HEK293 (cell line): Measurements from ENCODE around the gene MACROD1.

Source experiments
- CTCF ChIA-PET: fragments of 350-600 bp; formaldehyde crosslinking; extraction: SDS; loops from one replicate; lab custom pipeline; 2021; ENCODE audit warnings: antibody characterized with exemption; lab: Yijun Ruan, JAX
- POLR2A ChIA-PET: fragments of 300-600 bp; formaldehyde crosslinking; extraction: SDS; loops from one replicate; lab custom pipeline; 2020; ENCODE audit warnings: antibody characterized with exemption, inconsistent platforms; lab: Yijun Ruan, JAX
- H3K27ac ChIP-seq: fragments of 200-500 bp; sonication (Bioruptor generic); 2 replicates; pipeline ENCODE4 v1.5.1; 2014; ENCODE audit warnings: low read depth, low read length, control low read depth, inconsistent platforms; ENCODE audit errors: extremely low read depth
- H3K36me3 ChIP-seq, 2 experiments: fragments of 200-500 bp in 1 of 2; sonication (Bioruptor generic) in 1 of 2; 1 replicate in 1 of 2; 2 replicates in 1 of 2; pipeline ENCODE4 v1.5.1; 2014 to 2017; ENCODE audit warnings: inconsistent platforms in 2 of 2, low read length in 2 of 2; ENCODE audit not compliant: control insufficient read depth in 2 of 2, insufficient read depth in 1 of 2
- H3K4me1 ChIP-seq: fragments of 200-500 bp; sonication (Bioruptor generic); 2 replicates; pipeline ENCODE4 v1.5.1; 2014; ENCODE audit warnings: mild to moderate bottlenecking, low read length, inconsistent platforms; ENCODE audit not compliant: control insufficient read depth, insufficient read depth
- H3K4me3 ChIP-seq: 2 replicates; pipeline ENCODE4 v1.5.1; 2011; ENCODE audit warnings: low read depth, mild to moderate bottlenecking, control low read depth, low read length, moderate library complexity
- H3K9me3 ChIP-seq: fragments of 200-500 bp; sonication (Bioruptor generic); 2 replicates; pipeline ENCODE4 v1.5.1; 2014; ENCODE audit warnings: low read depth, low read length, inconsistent platforms; ENCODE audit not compliant: control insufficient read depth, insufficient read depth
- BCL11A ChIP-seq: fragments of 450-650 bp; formaldehyde crosslinking; IDR thresholded peaks from 2 replicates; pipeline ENCODE4 v1.5.1; 2016; ENCODE audit warnings: low read depth, missing biosample characterization, missing genetic modification characterization
- KLF1 ChIP-seq: fragments of 450-650 bp; formaldehyde crosslinking; IDR thresholded peaks from 2 replicates; pipeline ENCODE4 v1.5.1; 2016; ENCODE audit warnings: missing biosample characterization, missing genetic modification characterization
- PRDM10 ChIP-seq: fragments of 450-650 bp; formaldehyde crosslinking; IDR thresholded peaks from 2 replicates; pipeline ENCODE4 v1.5.1; 2016; ENCODE audit warnings: missing biosample characterization, missing genetic modification characterization
- PRDM6 ChIP-seq: fragments of 450-650 bp; formaldehyde crosslinking; IDR thresholded peaks from 2 replicates; pipeline ENCODE4 v1.5.1; 2017; ENCODE audit warnings: missing biosample characterization, missing genetic modification characterization
- ZEB2 ChIP-seq: fragments of 450-650 bp; formaldehyde crosslinking; IDR thresholded peaks from 2 replicates; pipeline ENCODE4 v1.5.1; 2016; ENCODE audit warnings: missing biosample characterization, missing genetic modification characterization
- ZNF335 ChIP-seq: fragments of 450-650 bp; formaldehyde crosslinking; conservative IDR thresholded peaks from 2 replicates; pipeline ENCODE4 v1.5.1; 2016; ENCODE audit warnings: missing biosample characterization, missing genetic modification characterization
- ZNF341 ChIP-seq: fragments of 450-650 bp; formaldehyde crosslinking; IDR thresholded peaks from 2 replicates; pipeline ENCODE4; 2016; ENCODE audit warnings: low read depth, missing biosample characterization, missing genetic modification characterization
- ZNF416 ChIP-seq: fragments of 450-650 bp; formaldehyde crosslinking; IDR thresholded peaks from 2 replicates; pipeline ENCODE4 v1.5.1; 2016; ENCODE audit warnings: missing biosample characterization, missing genetic modification characterization
- ZNF639 ChIP-seq: fragments of 450-650 bp; formaldehyde crosslinking; IDR thresholded peaks from 2 replicates; pipeline ENCODE4 v1.5.1; 2016; ENCODE audit warnings: missing biosample characterization, missing genetic modification characterization
- ZNF768 ChIP-seq: fragments of 450-650 bp; formaldehyde crosslinking; IDR thresholded peaks from 2 replicates; pipeline ENCODE4 v1.5.1; 2018; ENCODE audit warnings: missing biosample characterization, mild to moderate bottlenecking, missing genetic modification characterization
- TF ChIP-seq, protein P1 (sequence below): fragments of 450-650 bp; formaldehyde crosslinking; IDR thresholded peaks from 2 replicates; pipeline ENCODE4 v1.5.1; 2016; ENCODE audit warnings: missing biosample characterization, missing genetic modification characterization

The MACROD1 gene

DNA sequence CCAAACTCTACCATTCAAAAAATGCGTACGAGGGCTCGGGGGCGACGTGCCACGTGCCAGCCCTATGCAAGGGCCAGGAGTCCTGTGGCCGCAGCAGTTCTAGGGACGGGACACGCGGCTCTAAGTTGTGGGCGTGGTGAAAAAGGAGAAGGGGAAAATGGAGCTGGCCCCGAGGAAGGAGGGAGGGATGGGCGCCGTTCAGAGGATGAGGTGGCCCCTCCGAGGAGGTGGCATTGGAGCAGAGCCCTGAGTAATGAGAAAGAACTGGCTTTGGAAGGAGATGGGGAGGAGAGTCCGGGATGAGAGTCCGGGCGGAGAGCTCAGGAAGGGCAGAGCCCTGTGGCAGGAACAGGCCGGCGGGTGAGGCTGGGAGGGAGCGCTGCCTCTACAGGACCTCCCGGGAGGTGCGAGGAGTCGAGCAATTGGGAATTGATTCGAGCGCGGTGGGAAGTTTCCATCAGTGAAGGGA lies 158.7 kb downstream of the MACROD1 start (continued):
- TF ChIP-seq PRDM10 (tag by site-specific recombination) (peak; percentile 75), PRDM6 (no peak), ZNF341 (tag by site-specific recombination) (peak; percentile 59; the same call in 1 of the 2 replicates)

DNA sequence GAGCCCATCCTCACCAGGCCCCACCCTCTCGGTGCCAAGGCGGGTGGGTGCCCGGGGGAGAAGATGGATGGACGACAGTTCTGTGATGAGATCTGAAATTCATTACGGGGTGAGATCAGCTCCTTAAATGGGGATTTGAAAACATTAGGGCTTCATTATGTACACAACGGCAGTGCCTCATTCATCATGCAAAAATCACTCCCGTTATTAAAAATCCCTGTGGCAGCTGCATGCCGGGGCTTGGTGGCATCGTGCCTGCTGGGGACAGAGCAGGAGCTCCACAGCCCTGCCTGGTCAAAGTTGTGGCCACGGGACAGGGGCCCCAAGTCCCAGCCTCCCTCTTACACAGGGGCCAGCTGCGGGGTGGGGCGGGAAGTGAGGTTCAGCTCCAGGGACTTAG lies 159.5 kb downstream of the MACROD1 start:
- H3K27ac ChIP-seq, result no peak overlapping the region
- no peak overlapping the region for H3K4me3 ChIP-seq
- peaks cover 0 to 10% of the 10 kb centered on the region in 2 experiments; a peak in 1 of 3 replicates for H3K36me3 ChIP-seq
- H3K4me1 ChIP-seq, result no peaks in the 10 kb centered on the region
- CTCF ChIA-PET, result interaction anchor here (0.6 to 1.3 kb wide), 2 partner anchors 168 to 297 kb away, joined by 3 read pairs; partner anchors contain the start of gene MARK2
- TF ChIP-seq PRDM6, result no peak
- TF ChIP-seq, protein P1, sequence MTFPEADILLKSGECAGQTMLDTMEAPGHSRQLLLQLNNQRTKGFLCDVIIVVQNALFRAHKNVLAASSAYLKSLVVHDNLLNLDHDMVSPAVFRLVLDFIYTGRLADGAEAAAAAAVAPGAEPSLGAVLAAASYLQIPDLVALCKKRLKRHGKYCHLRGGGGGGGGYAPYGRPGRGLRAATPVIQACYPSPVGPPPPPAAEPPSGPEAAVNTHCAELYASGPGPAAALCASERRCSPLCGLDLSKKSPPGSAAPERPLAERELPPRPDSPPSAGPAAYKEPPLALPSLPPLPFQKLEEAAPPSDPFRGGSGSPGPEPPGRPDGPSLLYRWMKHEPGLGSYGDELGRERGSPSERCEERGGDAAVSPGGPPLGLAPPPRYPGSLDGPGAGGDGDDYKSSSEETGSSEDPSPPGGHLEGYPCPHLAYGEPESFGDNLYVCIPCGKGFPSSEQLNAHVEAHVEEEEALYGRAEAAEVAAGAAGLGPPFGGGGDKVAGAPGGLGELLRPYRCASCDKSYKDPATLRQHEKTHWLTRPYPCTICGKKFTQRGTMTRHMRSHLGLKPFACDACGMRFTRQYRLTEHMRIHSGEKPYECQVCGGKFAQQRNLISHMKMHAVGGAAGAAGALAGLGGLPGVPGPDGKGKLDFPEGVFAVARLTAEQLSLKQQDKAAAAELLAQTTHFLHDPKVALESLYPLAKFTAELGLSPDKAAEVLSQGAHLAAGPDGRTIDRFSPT, result 0 out of 2 replicates have a peak, but pooled peaks have one; percentile 24
- no peaks in the 10 kb centered on the region for H3K9me3 ChIP-seq
- POLR2A ChIA-PET, result interaction anchor here (2.1 kb wide), 1 partner anchor 19 kb away, joined by 5 read pairs; no protein-coding TSS in a partner anchor

GRCh38 chr11:64005691-64006090 lies 160.2 kb downstream of the MACROD1 start:
- H3K9me3 ChIP-seq, result no peaks in the 10 kb centered on the region
- ChIA-PET POLR2A (interaction anchor here (2.1 kb wide), 1 partner anchor 20 kb away, joined by 5 read pairs; no protein-coding TSS in a partner anchor), CTCF (interaction anchor here (0.6 kb wide), 1 partner anchor 167 kb away, joined by 3 read pairs; the partner anchor contains the start of gene MARK2)
- H3K27ac ChIP-seq, result no peak overlapping the region
- H3K4me3 ChIP-seq, result no peak overlapping the region
- H3K4me1 ChIP-seq, result no peaks in the 10 kb centered on the region
- peaks cover 0 to 16% of the 10 kb centered on the region in 2 experiments; a peak in 1 of 3 replicates for H3K36me3 ChIP-seq
- TF ChIP-seq BCL11A (tag by site-specific recombination), result no peak

GRCh38 chr11:64004590-64004984 lies 161.3 kb downstream of the MACROD1 start:
- no peak overlapping the region for H3K4me3 ChIP-seq
- no peak overlapping the region for H3K27ac ChIP-seq
- H3K9me3 ChIP-seq, result no peaks in the 10 kb centered on the region
- CTCF ChIA-PET, result interaction anchor here (0.6 to 1.1 kb wide), 4 partner anchors 32 to 302 kb away, joined by 3 to 4 read pairs (median 4); no protein-coding TSS in a partner anchor
- no peaks in the 10 kb centered on the region for H3K4me1 ChIP-seq
- H3K36me3 ChIP-seq, result peaks cover 0 to 16% of the 10 kb centered on the region in 2 experiments; a peak in 1 of 3 replicates
- POLR2A ChIA-PET, result no interaction called here
- no peak for TF ChIP-seq ZNF341 (tag by site-specific recombination)
- TF ChIP-seq ZNF416 (tag by site-specific recombination), result no peak
- no peak for TF ChIP-seq ZNF639 (tag by site-specific recombination)
- no peak for TF ChIP-seq KLF1 (tag by site-specific recombination)
- no peak for TF ChIP-seq ZEB2 (tag by site-specific recombination)
- 0 out of 2 replicates have a peak, but pooled peaks have one; percentile 21 for TF ChIP-seq PRDM10 (tag by site-specific recombination)
- TF ChIP-seq ZNF335 (tag by site-specific recombination), result no peak
- peak; percentile 87 for TF ChIP-seq ZNF768 (tag by site-specific recombination)
